Ectodermal cell (in vitro differentiated cells): ENCODE measurements around the gene GABRG3.

Experiments used
- H3K27ac ChIP-seq: 2 replicates; pipeline ENCODE4 v1.7.0; 2013; ENCODE audit warnings: mild to moderate bottlenecking, low read depth, low read length; ENCODE audit not compliant: insufficient read depth, poor library complexity, severe bottlenecking
- H3K27me3 ChIP-seq: 2 replicates; pipeline ENCODE4 v1.7.0; 2013; ENCODE audit warnings: mild to moderate bottlenecking, low read length; ENCODE audit not compliant: insufficient read depth, control insufficient read depth, poor library complexity, severe bottlenecking
- H3K36me3 ChIP-seq: one replicate; pipeline ENCODE4 v1.7.0; 2013; ENCODE audit warnings: low read length; ENCODE audit not compliant: control insufficient read depth, insufficient read depth
- H3K4me1 ChIP-seq: one replicate; pipeline ENCODE4 v1.7.0; 2013; ENCODE audit warnings: low read length; ENCODE audit not compliant: control insufficient read depth, insufficient read depth
- H3K4me3 ChIP-seq: 2 replicates; pipeline ENCODE4 v1.7.0; 2013; ENCODE audit warnings: low read depth, low read length, control low read depth; ENCODE audit not compliant: insufficient read depth
- H3K9me3 ChIP-seq: 2 replicates; pipeline ENCODE4 v1.7.0; 2013; ENCODE audit warnings: mild to moderate bottlenecking, low read length, moderate library complexity; ENCODE audit not compliant: control insufficient read depth
- WGBS, 2 experiments: methylation state at CpG; one replicate each; pipeline ENCODE4 v1.1.7; 2013; ENCODE audit warnings: missing lambda C conversion rate in 2 of 2; 5-methylcytosine and 5-hydroxymethylcytosine counted together

The GABRG3 gene

DNA sequence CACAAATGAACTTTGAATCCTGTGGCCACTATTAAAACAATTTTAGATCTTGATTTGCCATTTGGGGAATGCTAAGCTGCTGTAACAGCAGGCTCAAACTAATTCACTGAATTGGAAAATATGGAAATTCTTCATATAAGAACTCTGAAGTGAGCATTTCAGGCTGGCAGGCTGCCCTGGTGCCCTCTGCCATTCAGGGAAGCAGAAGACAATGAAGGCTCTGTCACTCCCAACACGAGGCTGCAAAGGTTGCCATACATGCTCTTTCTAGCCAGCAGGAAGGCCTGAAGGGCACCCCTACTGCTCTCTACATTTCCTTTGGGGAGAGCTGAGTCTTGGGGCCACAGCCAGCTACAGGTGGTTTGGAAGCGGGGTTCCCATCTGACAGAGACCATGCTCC is 88.0 kb downstream of the GABRG3 start:
- H3K27ac ChIP-seq = no peak overlapping the region
- no peaks in the 10 kb centered on the region for H3K27me3 ChIP-seq
- no peaks in the 10 kb centered on the region for H3K36me3 ChIP-seq
- no peaks in the 10 kb centered on the region for H3K9me3 ChIP-seq
- H3K4me3 ChIP-seq = no peak overlapping the region
- no peaks in the 10 kb centered on the region for H3K4me1 ChIP-seq
- 86 to 89% methylated on average over 2 of the region's 2 CpGs for WGBS, 2 experiments

DNA sequence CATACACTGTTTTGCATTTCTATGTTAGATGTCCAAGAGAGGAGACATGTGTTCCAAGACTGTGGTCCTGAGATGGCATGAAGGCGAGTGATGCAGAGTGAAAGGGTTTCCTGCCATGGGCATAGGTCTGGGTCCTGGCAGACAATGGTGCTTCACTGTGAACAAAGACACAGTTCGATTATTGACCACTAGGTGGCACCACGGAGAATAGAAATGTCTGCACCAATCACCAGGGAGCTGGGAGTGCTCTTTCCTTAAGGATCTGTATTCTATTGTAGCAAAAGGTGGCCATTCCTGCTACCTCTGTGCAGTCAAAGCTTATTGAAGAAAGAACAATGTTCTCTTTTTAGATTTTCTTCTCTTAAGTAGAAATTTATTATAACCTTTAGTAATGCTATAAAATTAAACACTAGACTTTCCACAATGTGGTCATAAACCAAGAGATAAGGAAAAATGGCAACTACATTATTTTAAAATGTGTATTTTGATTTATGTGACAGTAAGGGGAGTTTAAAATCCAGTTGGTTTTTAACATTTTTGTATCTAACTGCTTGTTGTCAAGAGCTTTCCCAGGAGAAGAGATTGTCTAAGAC is 88.7 kb downstream of the GABRG3 start:
- 23 to 31% methylated on average over 3 of the region's 3 CpGs for WGBS, 2 experiments

DNA sequence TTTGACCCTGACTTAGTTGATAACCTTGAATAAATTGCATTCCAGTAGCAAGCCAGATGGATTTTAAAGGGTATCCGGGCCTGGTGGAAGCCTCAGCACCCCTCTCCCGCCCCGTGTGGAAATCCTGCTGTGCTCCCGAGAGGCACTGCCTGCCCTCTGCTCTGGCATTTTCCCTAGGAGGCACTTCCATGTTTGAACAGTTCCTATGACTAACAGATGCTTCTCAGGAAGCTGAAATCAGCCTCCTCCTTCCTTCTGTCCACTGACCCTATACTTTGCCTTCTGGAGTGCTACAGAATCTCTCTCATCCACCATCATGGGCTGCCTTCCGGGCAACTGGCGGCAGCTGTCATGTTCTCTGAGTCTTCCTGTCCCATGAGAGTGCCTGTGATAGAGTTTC is 90.8 kb downstream of the GABRG3 start:
- 80 to 88% methylated on average over 6 of the region's 6 CpGs for WGBS, 2 experiments
- Histone ChIP-seq H3K4me3 (no peak overlapping the region), H3K27me3 (no peaks in the 10 kb centered on the region), H3K9me3 (no peaks in the 10 kb centered on the region), H3K27ac (no peak overlapping the region), H3K36me3 (no peaks in the 10 kb centered on the region), H3K4me1 (no peaks in the 10 kb centered on the region)

More for the DNA sequence above, 88.7 kb downstream of the GABRG3 start:
- Histone ChIP-seq H3K4me1 (no peaks in the 10 kb centered on the region), H3K27ac (no peak overlapping the region), H3K36me3 (no peaks in the 10 kb centered on the region), H3K4me3 (no peak overlapping the region), H3K27me3 (no peaks in the 10 kb centered on the region), H3K9me3 (no peaks in the 10 kb centered on the region)

DNA sequence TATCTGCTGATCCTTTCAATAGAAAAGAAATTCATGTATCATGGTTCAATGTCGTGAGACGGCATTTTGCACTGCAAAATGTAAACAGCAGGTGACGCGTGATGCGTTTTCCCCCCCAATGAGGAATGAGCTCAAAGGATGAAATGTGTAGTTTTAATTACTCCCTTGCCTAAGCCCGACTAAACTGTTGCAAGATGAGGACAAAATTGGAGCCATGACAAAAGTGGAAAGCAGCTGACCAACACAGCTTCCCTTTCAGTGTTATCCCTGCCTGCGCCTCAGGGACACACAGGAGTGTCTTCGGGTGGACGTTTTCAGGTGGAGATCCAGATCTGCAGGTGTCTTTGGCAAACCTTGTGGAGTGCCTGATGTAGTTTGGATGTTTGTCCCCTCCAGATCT is 92.0 kb downstream of the GABRG3 start:
- H3K36me3 ChIP-seq = no peaks in the 10 kb centered on the region
- 95 to 99% methylated on average over 9 of the region's 9 CpGs for WGBS, 2 experiments
- H3K27ac ChIP-seq = no peak overlapping the region
- H3K9me3 ChIP-seq = no peaks in the 10 kb centered on the region
- no peak overlapping the region for H3K4me3 ChIP-seq
- no peaks in the 10 kb centered on the region for H3K4me1 ChIP-seq
- H3K27me3 ChIP-seq = no peaks in the 10 kb centered on the region

DNA sequence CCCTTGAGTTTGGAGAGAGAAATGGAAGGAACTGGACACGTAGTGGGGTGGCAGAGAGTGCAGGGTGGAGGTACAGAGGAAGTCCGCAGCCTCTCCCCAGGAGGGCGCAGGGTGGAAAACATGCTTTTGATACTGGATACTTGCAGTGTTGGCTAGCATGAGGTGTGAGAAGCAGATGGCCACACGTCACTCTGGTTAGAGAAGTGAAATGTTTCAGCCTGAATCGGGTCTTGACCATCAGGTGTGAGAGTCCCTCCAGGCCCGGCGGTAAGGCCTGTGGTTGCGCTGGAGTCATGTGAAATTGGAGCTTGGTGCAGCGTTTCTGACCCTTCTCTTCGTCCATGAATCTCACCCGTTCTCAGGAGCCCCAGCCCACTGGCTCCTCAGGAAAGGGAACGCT is 93.1 kb downstream of the GABRG3 start:
- 95 to 96% methylated on average over 12 of the region's 12 CpGs for WGBS, 2 experiments
- Histone ChIP-seq H3K9me3 (no peaks in the 10 kb centered on the region), H3K27ac (no peak overlapping the region), H3K4me3 (no peak overlapping the region), H3K4me1 (no peaks in the 10 kb centered on the region), H3K27me3 (no peaks in the 10 kb centered on the region), H3K36me3 (no peaks in the 10 kb centered on the region)

DNA sequence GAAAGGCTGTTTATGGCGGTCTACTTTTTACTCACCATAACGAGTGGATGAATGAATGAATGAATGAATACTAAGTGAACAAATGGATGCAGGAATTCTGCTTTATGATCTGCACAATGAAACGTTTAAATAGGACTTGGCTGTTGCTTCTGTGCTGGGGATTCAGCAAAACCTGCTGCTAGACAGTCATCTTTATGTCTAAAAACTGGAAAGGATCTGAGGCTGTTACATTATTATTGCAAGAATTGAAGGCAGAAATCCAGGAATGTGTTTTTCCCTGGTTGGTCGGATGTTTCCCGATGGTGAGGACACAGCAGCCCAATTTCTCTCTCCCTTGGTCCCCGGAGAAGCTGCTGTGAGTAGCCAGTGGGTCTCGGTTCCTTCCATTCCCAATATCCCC is 94.2 kb downstream of the GABRG3 start:
- Histone ChIP-seq H3K27ac (no peak overlapping the region), H3K4me1 (no peaks in the 10 kb centered on the region), H3K4me3 (no peak overlapping the region), H3K9me3 (no peaks in the 10 kb centered on the region), H3K27me3 (no peaks in the 10 kb centered on the region), H3K36me3 (no peaks in the 10 kb centered on the region)
- 95 to 98% methylated on average over 7 of the region's 7 CpGs for WGBS, 2 experiments

DNA sequence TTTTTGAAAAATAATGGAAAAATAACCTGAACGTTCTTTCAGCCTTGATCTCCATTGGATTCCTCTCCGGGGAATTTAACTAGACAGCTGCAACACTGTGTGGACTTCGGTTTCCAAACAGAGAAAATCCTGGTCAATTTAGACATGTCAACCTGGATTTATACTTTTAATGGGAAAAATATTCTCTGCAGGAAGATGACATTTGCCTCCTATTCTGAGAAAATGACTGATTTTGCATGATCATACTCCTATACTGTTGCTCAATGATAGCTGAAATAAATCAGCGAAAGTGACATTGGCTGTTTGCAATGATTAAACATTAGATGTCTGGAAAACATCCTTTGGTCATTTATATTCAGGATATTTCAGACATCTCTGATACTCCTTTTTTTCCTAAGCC is 94.8 kb downstream of the GABRG3 start:
- peaks cover 5% of the 10 kb centered on the region for H3K4me1 ChIP-seq
- 91 to 92% methylated on average over 4 of the region's 4 CpGs for WGBS, 2 experiments
- H3K36me3 ChIP-seq = no peaks in the 10 kb centered on the region

DNA sequence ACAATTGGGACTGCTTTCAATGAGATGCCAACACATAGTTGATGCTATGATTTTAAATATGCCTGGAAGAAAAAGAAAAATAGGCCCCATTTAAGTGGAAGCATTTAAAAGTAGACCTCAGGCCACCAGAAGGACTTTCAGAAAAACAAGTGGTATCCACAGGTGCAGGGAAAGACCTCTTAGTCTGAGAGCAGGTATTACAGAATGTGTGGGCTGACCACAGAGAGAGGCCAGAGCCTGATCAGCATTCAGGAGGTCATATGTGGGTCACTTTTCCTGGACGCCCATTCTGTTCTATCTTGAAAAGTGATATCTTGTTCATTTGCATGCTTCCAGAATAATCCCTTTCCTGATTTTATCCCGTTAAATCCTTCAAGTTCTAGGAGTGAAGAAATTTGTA is 95.5 kb downstream of the GABRG3 start:
- H3K9me3 ChIP-seq = no peaks in the 10 kb centered on the region
- H3K4me3 ChIP-seq = no peak overlapping the region
- peaks cover 12% of the 10 kb centered on the region for H3K4me1 ChIP-seq
- H3K27me3 ChIP-seq = no peaks in the 10 kb centered on the region
- WGBS, 2 experiments = 94% methylated on average over 1 of the region's 2 CpGs
- H3K27ac ChIP-seq = no peak overlapping the region
- H3K36me3 ChIP-seq = no peaks in the 10 kb centered on the region

More for the DNA sequence above, 94.8 kb downstream of the GABRG3 start:
- H3K27ac ChIP-seq = no peak overlapping the region
- no peak overlapping the region for H3K4me3 ChIP-seq
- H3K9me3 ChIP-seq = no peaks in the 10 kb centered on the region
- H3K27me3 ChIP-seq = no peaks in the 10 kb centered on the region

DNA sequence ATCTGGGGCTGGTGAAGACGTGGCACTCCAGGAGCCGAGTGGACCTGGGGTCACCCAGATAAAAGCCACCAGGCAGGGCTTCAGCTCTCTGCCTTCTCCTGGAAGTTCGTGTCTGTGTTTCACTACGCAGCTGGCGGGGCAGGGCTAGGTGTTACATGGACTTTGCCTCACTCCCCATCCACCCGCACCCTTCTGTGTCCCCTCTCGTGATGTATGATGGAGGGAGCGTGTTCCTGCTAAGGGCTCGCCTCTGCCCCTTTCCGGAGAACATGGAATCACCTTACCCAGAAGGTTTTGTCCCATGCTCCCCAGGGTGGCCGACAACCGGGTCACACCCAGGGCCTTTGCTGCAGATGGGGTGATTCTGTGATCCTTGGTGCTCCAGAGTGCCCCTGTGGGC is 96.2 kb downstream of the GABRG3 start:
- H3K9me3 ChIP-seq = no peaks in the 10 kb centered on the region
- H3K36me3 ChIP-seq = no peaks in the 10 kb centered on the region
- peaks cover 12% of the 10 kb centered on the region for H3K4me1 ChIP-seq
- no peak overlapping the region for H3K27ac ChIP-seq
- 85 to 89% methylated on average over 12 of the region's 12 CpGs for WGBS, 2 experiments
- no peaks in the 10 kb centered on the region for H3K27me3 ChIP-seq
- no peak overlapping the region for H3K4me3 ChIP-seq

DNA sequence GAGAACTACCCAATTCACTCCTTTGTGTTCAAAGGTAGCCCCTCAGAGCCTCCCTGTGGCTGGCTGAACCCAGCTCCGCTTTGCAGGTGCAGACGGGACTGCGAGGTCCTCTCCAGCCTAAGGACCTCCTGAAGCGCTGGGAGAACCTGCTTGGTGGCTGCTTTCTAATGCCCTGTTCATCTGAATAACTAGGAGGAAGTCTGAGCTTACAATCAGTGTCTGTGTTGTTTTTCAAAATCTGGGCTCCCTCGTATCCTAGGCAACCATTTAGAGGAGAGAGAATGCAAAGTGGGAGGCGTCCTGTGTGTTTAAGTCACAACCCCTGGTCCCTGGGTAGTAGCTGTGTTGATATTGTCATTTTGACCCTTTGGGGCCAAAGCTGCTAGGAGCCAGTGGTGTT is 99.9 kb downstream of the GABRG3 start:
- Histone ChIP-seq H3K27me3 (no peaks in the 10 kb centered on the region), H3K4me3 (no peak overlapping the region), H3K9me3 (no peaks in the 10 kb centered on the region), H3K4me1 (peaks cover 12% of the 10 kb centered on the region), H3K36me3 (no peaks in the 10 kb centered on the region), H3K27ac (no peak overlapping the region)
- WGBS, 2 experiments = 77 to 83% methylated on average over 6 of the region's 6 CpGs

DNA sequence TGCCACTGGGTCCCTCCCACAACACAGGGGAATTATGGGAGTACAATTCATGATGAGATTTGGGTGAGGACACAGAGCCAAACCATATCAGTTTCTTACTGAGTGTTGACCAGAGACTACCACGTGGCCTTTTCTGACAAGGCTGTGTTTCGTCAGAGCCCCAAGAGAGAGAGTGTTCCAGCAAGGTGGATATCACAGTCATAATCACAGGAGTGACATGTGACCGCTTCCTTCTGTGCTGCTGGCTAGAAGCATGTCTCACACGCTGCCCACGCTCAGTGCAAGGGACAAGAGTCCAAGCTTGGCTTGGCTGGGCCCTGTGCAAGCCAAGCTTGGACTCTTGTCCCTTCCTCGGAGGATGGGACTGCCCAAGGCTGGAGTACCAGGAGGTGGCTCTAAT is 103.2 kb downstream of the GABRG3 start:
- Histone ChIP-seq H3K4me3 (no peak overlapping the region), H3K27me3 (no peaks in the 10 kb centered on the region), H3K4me1 (peaks cover 12% of the 10 kb centered on the region), H3K27ac (no peak overlapping the region), H3K36me3 (no peaks in the 10 kb centered on the region), H3K9me3 (no peaks in the 10 kb centered on the region)
- 95 to 96% methylated on average over 6 of the region's 6 CpGs for WGBS, 2 experiments
